ENCODE results near the gene DENND1A. TPM values are rescaled to one million over a fixed set of nuclear protein-coding genes. Genes with fewer than 3 reads are reported as not detected.

DENND1A gene
- polyA plus RNA-seq, 1 experiment: 16.2 TPM

GRCh38 chr9:123475407-123475806 is 454.5 kb downstream of the DENND1A start:
- Histone ChIP-seq H3K4me3 (ENCODE audit: low read depth, low read length) (no peak overlapping the region), H3K27me3 (ENCODE audit: control insufficient read depth, insufficient read depth, low read length) (no peaks in the 10 kb centered on the region), H3K9me3 (ENCODE audit: control insufficient read depth, insufficient read depth, low read length) (no peaks in the 10 kb centered on the region), H3K27ac (ENCODE audit: low read depth, low read length) (no peak overlapping the region)
- ChIA-PET POLR2A (no interaction called here), CTCF (no interaction called here)
- TF ChIP-seq, protein P1, sequence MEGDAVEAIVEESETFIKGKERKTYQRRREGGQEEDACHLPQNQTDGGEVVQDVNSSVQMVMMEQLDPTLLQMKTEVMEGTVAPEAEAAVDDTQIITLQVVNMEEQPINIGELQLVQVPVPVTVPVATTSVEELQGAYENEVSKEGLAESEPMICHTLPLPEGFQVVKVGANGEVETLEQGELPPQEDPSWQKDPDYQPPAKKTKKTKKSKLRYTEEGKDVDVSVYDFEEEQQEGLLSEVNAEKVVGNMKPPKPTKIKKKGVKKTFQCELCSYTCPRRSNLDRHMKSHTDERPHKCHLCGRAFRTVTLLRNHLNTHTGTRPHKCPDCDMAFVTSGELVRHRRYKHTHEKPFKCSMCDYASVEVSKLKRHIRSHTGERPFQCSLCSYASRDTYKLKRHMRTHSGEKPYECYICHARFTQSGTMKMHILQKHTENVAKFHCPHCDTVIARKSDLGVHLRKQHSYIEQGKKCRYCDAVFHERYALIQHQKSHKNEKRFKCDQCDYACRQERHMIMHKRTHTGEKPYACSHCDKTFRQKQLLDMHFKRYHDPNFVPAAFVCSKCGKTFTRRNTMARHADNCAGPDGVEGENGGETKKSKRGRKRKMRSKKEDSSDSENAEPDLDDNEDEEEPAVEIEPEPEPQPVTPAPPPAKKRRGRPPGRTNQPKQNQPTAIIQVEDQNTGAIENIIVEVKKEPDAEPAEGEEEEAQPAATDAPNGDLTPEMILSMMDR (IDR thresholded peaks at IDR 0.05; ENCODE audit: low read depth, low read length): no peak
- no peak for DNase-seq (ENCODE audit: low read depth, low spot score)

DNA sequence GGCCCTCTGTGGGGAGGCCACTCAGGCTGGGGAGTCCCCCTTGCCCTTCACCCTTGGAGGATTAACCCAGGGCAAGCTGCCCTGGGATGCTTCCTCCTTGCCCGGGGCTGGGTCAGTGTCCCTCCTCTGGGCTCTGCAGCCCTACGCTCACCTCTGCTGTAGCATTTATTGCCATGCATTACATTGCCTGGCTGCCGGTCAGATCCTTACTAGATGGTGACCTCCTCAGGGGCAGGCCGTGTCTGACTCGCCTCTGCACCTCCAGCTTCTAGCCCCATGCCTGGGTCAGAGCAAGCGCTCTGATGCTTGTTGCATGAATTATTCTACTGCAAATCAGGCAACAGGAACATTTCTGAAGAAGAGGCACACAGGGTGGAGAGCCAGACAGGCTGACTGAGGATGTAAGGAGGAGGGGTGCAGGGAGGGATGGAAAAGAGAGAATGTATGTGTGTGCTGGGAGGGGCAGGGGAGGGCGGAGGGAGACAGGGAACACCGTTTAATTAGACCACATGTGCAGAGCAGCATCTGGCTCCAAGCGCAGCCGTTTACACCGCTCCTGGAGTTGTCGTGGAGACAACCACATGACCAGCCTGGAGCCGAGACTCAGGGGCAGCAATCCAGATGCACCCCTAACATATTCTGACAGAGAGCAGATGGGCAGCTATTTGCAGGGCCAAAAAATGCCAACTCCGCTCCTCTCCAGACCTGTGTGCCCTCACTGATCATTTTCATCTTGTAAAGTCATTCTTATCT is 456.9 kb downstream of the DENND1A start:
- H3K4me3 ChIP-seq (ENCODE audit: low read depth, low read length): no peak overlapping the region
- ChIA-PET CTCF (no interaction called here), POLR2A (no interaction called here)
- no peak for DNase-seq (ENCODE audit: low read depth, low spot score)
- no peaks in the 10 kb centered on the region for H3K27me3 ChIP-seq (ENCODE audit: control insufficient read depth, insufficient read depth, low read length)
- TF ChIP-seq, protein P1 (IDR thresholded peaks at IDR 0.05; ENCODE audit: low read depth, low read length): no peak
- H3K9me3 ChIP-seq (ENCODE audit: control insufficient read depth, insufficient read depth, low read length): no peaks in the 10 kb centered on the region
- no peak overlapping the region for H3K27ac ChIP-seq (ENCODE audit: low read depth, low read length)

GRCh38 chr9:123471843-123472570 is 457.9 kb downstream of the DENND1A start:
- ChIA-PET POLR2A (no interaction called here), CTCF (interaction anchor here (0.5 kb wide), 1 partner anchor 71 kb away, joined by 5 read pairs; no protein-coding TSS in a partner anchor)
- H3K27me3 ChIP-seq (ENCODE audit: control insufficient read depth, insufficient read depth, low read length): no peaks in the 10 kb centered on the region
- TF ChIP-seq, protein P1 (IDR thresholded peaks at IDR 0.05; ENCODE audit: low read depth, low read length): no peak
- H3K4me3 ChIP-seq (ENCODE audit: low read depth, low read length): no peak overlapping the region
- no peak for DNase-seq (ENCODE audit: low read depth, low spot score)
- H3K9me3 ChIP-seq (ENCODE audit: control insufficient read depth, insufficient read depth, low read length): no peaks in the 10 kb centered on the region
- no peak overlapping the region for H3K27ac ChIP-seq (ENCODE audit: low read depth, low read length)

DNA sequence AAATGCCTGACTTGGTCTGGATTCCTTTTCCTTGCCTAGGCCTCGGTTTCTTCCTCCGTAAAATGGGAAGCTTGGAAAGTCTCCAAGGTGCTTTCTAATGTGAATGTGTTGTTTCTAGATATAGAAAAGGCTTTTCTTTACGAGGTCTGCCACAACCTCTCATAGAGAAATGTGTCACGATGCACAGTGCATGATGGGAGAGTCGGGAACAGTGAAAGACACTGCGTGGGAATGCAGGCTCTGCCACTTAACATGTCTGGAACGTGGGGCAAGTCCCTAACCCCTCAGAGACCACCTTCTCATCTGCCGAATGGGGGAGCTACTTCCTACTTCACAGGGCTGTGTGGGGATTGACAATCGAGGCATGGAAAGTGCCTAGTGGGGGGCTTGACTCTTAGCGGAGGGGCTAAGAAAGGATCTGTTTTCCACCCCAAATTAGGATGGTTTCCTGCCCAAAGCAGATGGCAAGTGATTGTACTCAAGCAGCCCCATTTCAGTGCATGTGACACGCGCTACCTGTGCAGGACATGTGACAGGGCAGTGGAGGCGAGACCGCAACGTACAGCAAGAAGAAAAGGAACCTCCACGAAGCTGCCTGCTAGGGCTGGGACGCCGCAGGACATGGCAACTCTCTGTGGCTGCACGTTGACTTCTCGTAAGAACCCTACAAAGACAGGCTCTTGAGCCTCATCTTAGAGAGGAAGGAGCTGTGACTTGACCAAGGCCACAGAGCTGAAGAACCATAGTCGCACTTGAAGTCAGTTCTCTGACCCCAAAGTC is 458.7 kb downstream of the DENND1A start:
- no peak overlapping the region for H3K4me3 ChIP-seq (ENCODE audit: low read depth, low read length)
- no peaks in the 10 kb centered on the region for H3K9me3 ChIP-seq (ENCODE audit: control insufficient read depth, insufficient read depth, low read length)
- no peaks in the 10 kb centered on the region for H3K27me3 ChIP-seq (ENCODE audit: control insufficient read depth, insufficient read depth, low read length)
- CTCF ChIA-PET: no interaction called here
- POLR2A ChIA-PET: no interaction called here
- no peak for DNase-seq (ENCODE audit: low read depth, low spot score)
- no peak overlapping the region for H3K27ac ChIP-seq (ENCODE audit: low read depth, low read length)
- TF ChIP-seq, protein P1 (IDR thresholded peaks at IDR 0.05; ENCODE audit: low read depth, low read length): no peak
